ENCODE results near the gene CDK17.
"Not testable (repeated sequence)": the region's sequence is repeated elsewhere in the genome, so short reads cannot be mapped to it uniquely, and the experiment has no call there.

Gene CDK17

GRCh38 chr12:96352161-96352835 lies 47.9 kb downstream of the CDK17 start:
- DNase-seq: no peak

GRCh38 chr12:96350982-96351381 lies 49.3 kb downstream of the CDK17 start:
- no peak for DNase-seq

GRCh38 chr12:96347130-96347699 lies 53.0 kb downstream of the CDK17 start:
- DNase-seq: no peak

GRCh38 chr12:96346716-96347115 lies 53.5 kb downstream of the CDK17 start:
- not testable (repeated sequence) for DNase-seq

- no peak for DNase-seq
Observed at GRCh38 chr12:96344124-96344695, 56.0 kb downstream of the CDK17 start.

GRCh38 chr12:96343347-96343954 lies 56.8 kb downstream of the CDK17 start:
- no peak for DNase-seq

GRCh38 chr12:96339666-96340065 lies 60.6 kb downstream of the CDK17 start:
- DNase-seq: not testable (repeated sequence)

GRCh38 chr12:96338852-96339471 lies 61.3 kb downstream of the CDK17 start:
- DNase-seq: no peak

GRCh38 chr12:96337953-96338352 lies 62.3 kb downstream of the CDK17 start:
- DNase-seq: no peak

- no peak for DNase-seq
Observed at GRCh38 chr12:96336489-96336888, 63.8 kb downstream of the CDK17 start.

- no peak for DNase-seq
Observed at GRCh38 chr12:96335270-96335669, 65.0 kb downstream of the CDK17 start.

GRCh38 chr12:96334502-96334901 lies 65.7 kb downstream of the CDK17 start:
- no peak for DNase-seq

- DNase-seq: no peak
Observed at GRCh38 chr12:96329545-96329944, 70.7 kb downstream of the CDK17 start.

GRCh38 chr12:96329018-96329417 lies 71.2 kb downstream of the CDK17 start:
- no peak for DNase-seq

GRCh38 chr12:96327889-96328288 lies 72.3 kb downstream of the CDK17 start:
- DNase-seq: no peak

GRCh38 chr12:96327346-96327745 lies 72.9 kb downstream of the CDK17 start:
- DNase-seq: no peak

GRCh38 chr12:96326628-96327227 lies 73.5 kb downstream of the CDK17 start:
- DNase-seq: no peak

- no peak for DNase-seq
Observed at GRCh38 chr12:96323906-96324305, 76.3 kb downstream of the CDK17 start.

GRCh38 chr12:96322720-96323119 lies 77.5 kb downstream of the CDK17 start:
- no peak for DNase-seq

- no peak for DNase-seq
Observed at GRCh38 chr12:96321941-96322340, 78.3 kb downstream of the CDK17 start.

- not testable (repeated sequence) for DNase-seq
Observed at GRCh38 chr12:96317801-96318200, 82.4 kb downstream of the CDK17 start.

- not testable (repeated sequence) for DNase-seq
Observed at GRCh38 chr12:96315741-96316481, 84.3 kb downstream of the CDK17 start.
